Raji (cell line): ENCODE results near the gene TNK2.
A peak's percentile ranks its signal among the peaks of the same experiment; 100 is the strongest.

ENCODE experiments used
- POLR2A ChIP-seq: IDR thresholded peaks from 2 replicates; pipeline ENCODE4 v1.6.1; 2011; ENCODE audit warnings: low read depth, low read length, control low read depth; ENCODE audit not compliant: insufficient read depth

Gene TNK2

DNA sequence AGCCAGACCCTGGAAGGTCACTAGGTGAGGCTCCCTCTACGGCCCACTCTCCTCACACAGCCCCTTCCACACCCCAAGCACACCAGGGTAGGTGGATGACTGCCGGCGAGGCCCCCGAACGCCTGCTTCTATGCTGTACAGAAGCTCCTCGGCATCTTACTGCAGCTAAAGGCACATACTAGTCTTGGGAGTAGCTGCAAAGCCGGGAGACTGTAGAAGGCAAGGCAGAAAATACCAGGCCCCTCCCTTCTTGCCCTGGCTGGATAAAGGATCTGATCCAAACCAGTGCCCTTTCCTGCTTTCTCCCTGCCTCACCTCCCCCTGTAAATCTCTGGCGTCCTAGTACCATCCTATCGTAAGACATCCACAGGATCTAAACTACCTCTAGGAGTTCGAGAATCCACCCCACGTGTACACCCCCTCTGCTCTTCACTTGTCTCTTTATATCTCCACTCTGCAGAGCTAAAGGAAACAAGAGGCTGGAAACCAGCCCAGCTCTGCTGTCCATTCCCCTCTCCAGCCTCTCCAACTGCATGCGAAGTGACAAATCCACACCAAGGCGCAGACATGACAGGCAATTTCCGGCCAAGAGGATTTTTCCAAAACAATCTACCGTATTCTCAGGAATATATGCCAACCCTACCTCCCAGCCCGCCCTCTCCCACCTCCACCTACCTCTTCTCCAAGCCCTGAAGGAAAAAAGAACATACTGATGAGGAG lies 11.8 kb downstream of the TNK2 start:
- no peak for TF ChIP-seq POLR2A

GRCh38 chr3:195895861-195896360 lies 12.4 kb downstream of the TNK2 start:
- TF ChIP-seq POLR2A = peak; percentile 64

DNA sequence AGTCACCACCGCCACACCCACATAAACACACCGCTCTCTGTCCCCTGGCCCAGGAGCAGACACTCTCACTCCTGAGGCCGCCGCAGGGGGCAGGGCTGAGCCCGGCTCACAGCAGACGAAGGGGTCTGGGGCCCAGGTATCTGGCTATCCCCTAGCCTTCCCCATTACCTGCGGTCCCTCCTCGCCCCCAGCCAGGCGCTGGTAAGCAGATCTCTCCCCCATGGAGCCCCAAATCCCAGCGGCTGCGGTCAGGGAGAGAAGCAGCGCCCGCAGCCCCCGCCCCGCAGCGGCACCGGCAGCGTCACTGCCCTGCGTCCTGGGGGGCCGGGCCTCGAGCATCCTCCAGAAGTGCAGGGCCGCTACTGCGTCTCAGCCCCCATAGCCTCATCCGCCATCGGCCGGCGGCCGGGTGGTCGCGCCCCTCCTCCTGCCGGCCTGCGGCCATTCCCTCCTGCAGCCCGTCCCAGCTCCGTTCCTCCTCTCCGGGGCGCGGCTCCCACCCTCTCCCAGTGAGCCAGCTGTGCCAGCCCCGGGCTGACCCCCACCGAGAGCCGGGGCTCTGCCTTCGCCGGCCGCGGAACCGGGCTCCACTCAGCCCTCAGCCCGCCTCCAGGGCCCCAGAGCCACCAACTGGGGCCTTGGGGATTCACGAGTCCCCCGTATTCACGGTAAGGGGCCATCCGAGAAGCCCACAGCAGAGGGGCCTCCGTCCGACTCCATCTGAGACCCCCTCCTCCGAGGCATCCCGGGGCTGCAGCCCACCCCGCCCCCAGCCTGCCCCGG lies 13.1 kb downstream of the TNK2 start:
- TF ChIP-seq POLR2A = peak; percentile 57

DNA sequence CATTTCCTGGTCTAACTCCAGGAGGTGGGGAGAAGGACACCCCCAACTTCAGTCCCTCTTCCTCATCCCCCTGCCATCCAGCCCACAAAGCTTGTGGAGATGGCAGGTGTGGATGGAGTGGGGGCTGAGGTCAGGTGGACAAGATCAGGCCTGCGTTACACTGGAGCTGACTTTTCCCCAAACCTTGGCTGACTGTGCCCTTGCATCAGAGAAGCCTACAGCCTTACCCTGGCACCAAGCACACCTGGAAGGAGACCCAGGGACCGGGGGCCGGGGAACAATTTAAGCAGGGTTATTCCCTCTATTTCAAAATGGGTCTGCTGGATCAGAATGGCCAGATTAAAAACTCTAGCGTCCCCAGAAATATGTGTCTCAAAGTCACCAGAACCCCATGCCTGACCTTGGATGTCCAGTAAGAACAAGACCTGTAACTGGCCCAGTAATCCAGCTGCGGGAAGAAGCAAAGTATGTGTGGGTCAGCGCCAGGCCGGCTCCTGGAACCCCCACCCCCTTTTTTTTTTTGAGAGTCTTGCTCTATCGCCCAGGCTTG lies 14.4 kb downstream of the TNK2 start:
- no peak for TF ChIP-seq POLR2A

- no peak for TF ChIP-seq POLR2A
Measured at GRCh38 chr3:195893516-195893915, 14.8 kb downstream of the TNK2 start.

DNA sequence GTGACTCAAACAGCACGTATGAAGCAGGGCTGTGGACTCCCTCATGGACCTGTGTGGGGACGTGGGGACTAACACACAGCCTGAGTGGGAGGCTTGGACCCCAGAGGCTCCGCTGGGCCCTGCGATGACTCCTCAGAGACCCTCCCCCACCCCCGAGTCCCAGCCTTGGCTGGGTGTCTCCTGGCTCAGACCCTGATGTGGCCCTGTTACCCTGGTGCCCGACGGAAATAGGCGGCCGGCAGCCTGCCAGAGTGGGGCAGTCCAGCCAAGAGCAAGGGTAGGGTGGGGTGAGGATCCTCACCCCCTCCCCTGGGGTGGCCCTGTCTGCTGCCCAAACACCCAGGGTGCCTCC lies 15.3 kb downstream of the TNK2 start:
- TF ChIP-seq POLR2A = no peak

DNA sequence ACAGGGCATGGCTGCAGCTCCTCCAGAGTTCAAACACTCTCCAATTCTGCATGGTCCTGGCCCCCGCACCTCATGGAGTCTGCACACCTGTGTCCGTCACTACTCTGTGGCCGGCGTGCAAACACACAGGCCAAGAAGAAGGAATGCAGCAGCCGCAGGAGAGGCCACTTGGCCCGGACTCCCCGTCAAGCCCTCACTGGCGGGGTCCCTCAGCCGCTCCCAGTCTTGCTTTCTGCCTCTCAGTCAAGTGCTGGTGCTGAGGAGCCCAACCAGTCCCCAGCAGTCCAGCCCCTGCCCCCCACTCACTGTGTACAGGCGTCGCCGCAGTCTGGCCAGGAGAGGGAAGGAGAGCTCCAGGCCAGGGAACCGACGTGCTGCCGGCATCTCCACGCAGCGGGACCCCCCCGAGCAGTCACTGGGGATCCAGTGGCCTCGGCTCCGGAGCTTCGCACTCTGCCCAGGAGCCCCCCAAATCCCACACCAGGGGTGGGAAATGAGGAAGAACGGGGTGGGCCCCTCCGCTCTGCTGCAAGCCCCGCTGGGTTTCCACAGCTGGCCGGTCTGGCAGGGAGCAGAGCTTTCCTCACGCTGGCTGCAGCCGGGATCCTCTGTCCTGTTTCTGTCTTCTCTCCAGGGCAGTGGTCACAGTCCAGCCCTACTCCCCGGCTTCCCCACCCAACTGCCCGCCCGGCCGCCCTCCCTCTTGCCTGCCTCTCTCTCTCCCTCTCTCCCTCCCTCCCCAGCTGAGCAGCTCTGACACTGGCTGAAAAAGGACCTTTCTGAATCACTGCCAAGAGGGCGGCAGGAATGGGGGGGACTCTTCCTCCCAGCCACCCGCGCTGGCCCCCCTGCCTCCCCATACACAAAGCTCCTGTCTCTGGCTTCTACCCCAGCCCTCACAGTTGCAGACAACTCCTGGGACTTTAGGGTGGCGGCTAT lies 16.0 kb downstream of the TNK2 start:
- no peak for TF ChIP-seq POLR2A

- no peak for TF ChIP-seq POLR2A
Measured at GRCh38 chr3:195891431-195892104, 16.8 kb downstream of the TNK2 start.

DNA sequence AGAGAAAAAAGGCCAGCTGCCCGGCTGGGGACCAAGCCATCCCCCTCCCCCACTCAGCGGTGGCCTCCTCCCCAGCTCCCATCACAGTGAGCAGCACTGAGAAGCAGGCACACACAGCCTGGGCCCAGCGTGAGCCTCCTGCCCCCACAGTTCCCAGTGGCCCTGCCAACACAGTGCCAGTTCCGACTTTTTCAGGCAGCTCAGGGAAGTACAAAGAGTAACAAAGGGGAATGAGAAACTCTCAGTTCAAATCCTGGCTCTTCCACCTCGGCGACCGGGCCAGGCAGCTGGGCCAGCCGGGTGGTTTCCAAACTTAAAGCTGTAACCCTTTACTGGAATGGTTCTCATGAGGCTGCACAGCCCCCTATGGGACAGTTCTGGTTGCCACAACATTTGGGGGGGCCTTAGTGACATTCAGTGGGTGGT lies 18.5 kb downstream of the TNK2 start:
- no peak for TF ChIP-seq POLR2A

DNA sequence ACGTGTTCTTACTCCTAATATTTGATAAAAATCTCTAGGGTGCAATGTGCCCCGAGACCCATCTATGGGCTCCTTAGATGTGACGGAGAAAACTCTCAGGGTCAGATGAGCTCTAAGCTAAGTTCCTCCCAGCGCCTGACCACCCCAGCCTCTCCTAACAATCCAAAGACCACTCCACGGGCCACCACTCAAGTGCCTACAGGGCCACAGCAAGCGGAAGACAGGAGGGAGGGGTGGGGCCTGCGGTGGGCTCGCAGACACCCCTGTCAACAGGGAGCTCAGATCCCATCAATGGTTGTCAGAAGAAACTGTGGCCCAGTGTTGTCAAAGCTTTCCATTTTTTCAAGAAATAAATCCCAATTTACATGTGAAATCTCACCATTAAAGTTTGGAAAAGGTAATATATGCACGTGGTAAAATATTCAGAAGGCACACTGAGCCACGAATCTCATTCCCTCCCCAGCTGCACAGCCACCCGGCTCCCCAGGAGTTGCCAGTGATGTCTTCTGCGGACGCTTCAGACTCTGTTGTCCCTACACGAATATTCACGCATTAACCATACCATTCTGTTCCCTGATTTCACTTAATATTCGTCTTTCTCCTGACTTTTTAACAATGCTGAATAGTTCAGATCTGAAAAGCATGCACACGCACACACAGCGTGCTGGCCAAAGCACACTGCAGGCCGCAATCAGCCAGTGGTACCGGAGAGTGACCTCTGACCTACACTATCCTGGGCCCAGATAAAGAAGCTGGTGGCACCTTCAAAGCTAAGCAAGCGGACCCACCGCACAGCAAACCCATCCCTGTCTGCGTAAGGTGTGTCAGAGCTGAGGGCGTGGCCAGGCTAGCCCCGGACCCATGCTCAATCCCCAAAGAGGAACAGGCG lies 19.1 kb downstream of the TNK2 start:
- TF ChIP-seq POLR2A = no peak

GRCh38 chr3:195888311-195888761 lies 20.0 kb downstream of the TNK2 start:
- no peak for TF ChIP-seq POLR2A

DNA sequence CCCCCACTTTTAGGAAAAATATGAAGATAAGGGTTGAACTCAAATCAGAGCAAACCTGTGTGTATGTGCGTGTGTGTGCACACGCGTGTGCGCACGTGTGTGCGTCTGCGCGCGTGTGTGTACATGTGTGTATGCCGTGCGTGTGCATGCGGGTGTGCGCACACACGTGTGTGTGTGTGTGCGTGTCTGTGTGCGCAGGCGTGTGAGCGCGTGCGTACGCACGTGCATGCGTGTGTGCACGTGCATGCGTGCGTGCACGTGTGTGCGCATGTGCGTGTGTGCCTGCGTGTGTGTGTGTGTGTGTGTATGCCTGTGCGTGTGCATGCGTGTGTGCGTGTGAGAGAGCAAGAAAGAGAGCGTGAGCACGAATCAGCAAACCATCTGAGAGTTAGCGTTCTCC lies 20.7 kb downstream of the TNK2 start:
- TF ChIP-seq POLR2A = no peak
